HG02943 (cell line): ENCODE measurements around the gene ATP1B3.
"Not testable (repeated sequence)": the region's sequence is repeated elsewhere in the genome, so short reads cannot be mapped to it uniquely, and the experiment has no call there.

ENCODE experiments used
- ATAC-seq: cut with Tn5 transposase; IDR thresholded peaks from one replicate; pipeline ENCODE4 v1.9.1; 2021; ENCODE audit warnings: mild to moderate bottlenecking, low read depth, moderate library complexity; ENCODE audit not compliant: unreplicated experiment

Gene ATP1B3

DNA sequence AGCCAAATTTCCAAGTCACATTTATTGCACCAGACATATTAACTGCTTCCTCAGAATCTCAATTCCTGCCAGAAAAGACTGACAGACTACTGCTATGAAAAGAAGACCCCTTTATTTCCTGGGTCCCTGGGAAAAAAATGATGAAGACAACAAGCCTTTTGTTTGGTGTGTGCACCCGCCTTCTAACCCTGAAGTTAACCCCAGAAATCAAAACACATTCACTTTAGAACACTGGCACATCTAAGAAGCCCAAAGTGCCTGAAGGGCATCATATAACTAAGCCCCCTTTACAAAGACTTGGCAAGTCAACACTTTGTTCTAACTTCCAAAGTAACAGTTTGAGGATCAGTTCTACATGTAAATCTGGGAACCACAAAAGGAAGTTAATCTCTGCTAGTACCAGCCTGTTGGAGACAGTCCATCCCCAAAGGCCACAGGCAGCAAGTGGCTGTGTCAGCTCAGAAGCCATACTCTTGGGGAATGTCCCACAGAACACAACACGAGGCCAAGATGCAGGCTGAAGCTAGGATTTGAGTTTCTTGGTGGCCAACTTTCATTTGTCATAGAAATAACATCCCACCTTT lies 16.3 kb upstream of the ATP1B3 start:
- no peak for ATAC-seq

DNA sequence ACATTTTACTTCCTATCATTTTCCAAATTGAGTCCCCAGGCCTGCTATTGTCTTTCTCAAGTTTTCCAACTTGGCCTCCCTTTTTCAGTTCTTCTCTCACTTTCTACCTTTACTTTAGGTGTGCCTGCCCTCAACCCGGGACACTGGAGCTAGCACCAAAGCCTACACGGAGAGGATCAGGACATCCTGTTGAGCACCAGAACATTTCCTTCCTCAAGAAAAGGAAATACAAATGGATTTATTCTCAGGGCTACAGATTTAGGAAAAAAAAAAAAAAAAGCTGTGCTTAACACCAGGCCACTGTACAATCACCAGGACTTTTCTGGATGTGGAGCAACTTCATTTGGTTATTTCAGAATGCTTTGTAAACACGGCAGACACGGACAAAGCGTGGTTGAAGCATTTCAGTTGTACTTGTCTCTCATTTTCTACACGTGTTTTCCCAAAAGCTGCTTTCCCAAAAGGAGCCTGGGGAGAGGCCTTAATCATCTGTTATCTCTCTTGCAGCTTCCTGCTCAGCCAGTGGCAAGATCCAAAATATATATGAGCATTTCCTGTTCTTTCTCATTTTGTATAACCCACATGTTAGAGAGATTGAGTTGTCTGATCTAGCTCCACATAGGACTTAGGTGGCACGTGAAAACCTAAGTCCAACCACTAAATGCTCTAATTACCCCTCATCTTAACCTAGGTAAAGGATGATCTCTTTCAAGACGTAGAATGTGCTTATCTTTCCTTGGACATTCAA lies 15.5 kb upstream of the ATP1B3 start:
- ATAC-seq: no peak

DNA sequence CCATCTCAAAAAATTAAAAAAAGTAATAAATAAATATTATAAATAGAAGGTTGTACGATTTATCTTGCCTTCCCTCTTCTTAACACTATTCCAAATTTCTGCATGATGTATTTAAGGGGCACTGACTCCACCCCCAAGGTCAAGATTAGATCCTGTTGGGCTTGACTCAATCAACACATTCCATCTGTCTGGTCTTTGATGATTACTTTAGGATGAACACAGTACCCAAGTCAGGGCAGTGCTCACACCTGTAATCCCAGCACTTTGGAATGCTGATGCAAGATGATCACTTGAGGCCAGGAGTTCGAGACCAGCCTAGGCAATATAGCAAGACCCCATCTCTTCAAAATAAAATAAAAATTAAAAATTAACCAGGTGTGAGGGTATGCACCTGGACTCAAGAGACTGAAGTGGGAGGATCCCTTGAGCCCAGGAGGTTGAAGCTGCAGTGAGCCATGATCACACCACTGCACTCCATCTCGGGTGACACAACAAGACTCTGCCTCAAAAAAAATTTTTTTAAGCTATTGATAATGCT lies 14.1 kb upstream of the ATP1B3 start:
- ATAC-seq: no peak

DNA sequence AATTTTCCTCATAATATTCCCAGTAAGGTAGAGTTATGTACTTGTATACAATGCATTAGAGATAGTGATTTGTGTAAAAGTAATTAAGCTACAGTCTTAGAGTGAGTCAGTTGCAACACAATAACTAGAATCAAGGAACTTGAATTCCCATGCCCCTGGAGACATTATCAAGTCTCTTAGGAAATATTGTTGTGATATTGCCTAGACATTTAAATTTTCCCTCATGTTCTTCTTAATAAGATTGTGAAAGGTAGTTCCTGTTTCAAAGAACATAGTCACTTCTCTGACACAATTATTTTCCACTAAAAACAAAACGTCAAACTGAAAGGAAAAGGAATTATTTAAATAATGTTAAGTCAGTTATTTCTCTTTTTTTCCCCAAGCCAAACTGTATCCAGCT lies 13.0 kb upstream of the ATP1B3 start:
- no peak for ATAC-seq

DNA sequence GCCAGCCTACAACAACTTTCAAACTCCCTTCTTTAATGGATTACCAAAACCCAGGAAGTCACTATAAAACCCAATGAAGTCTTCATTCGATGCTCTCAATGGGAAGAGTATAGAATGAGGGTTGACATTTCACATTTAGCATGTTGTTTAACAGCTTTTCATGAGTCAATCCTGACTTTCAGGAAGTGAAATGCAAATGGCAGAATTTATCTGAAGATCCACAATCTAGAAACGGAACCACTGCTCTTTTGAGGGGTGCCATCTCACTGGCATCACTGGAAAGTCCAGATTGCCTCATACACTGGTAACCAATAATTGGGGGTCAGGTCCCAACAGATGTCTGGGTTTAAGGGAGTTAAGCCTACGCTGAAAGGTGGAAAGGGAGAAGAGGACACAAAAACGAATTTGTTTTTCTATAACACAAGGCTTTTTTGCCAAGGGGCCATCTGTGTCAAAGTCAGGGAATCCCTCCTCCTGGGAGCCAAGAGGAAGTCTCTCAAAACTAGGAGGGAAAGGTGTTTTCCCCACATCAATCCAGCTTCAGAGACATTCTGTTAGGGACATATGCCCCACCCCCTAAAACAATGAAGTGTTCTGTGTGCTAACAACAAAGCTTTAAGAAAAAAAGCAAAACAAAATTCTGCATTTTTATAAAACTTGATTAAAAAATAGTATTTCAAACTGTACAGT lies 12.0 kb upstream of the ATP1B3 start:
- no peak for ATAC-seq

DNA sequence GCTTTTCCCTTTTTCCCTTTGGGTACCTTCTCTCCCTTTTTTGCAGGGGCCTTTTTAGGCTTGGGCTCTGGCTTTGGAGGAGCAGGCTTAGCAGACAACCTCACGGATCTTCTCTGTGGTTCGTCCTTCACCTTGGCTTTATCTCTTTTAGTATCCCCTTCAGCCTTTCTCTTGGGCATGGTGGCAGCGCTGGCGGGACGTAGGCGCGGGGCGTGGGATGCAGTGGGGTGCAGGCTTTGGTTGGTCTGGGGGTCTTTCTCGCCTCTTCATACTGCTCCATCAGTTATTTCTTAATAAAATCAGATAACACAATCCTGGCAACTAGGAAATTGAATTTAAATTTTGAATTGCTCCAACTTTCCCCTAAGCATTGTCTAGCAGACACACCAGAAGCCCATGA lies 11.3 kb upstream of the ATP1B3 start:
- ATAC-seq: no peak

DNA sequence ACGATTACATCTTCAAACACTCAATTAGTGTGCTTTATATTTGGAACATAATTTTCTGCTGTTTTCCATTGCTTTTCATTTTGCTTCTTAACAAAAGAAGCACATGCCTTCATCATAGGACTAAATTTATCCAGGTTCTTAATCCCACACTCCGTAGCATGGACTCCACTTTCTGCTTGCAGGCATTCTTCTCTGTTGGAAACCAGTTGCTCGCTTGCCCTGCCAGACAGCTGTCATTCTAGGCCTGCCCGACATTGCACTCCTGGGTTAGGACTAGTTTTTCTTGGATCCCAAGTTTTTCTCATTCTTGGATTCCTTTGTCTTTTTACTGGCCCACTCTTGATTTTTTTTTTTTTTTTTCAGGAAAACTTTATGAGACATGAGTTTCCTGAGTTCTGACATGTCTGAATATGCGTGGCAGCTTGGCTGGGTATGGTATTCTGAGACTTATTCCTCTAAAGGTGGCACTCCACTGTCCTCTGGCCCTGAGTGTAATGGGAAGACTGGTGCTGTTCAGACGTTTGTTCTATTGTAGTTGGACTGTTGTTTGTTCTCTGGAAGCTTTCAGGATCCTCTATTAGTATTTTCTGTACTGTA lies 6.3 kb upstream of the ATP1B3 start:
- ATAC-seq: no peak

DNA sequence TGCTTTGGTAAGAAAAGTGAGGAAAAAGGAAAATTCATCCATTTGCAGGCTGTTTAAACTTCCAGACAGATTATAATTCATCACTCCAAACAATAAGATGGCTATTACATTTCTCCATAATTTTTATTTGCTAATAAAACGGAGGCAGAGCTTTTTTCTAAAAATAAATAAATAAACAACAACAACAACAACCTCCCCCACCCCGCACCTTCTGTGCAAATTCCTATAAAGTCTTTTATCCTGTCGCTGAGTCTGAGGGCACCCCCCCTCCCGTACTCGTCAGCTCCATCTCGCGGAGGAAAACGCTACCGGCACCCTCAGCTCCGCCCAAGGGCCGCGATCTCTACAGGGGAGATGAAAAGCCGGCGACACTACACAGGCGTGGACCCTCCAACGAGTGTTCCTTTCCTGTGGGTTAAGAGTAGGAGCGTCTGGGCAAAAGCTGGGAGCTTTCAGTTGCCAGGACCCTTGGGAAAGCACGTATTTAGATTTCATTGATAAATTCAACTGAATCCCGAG lies 1.0 kb upstream of the ATP1B3 start:
- peak; percentile 48 for ATAC-seq

DNA sequence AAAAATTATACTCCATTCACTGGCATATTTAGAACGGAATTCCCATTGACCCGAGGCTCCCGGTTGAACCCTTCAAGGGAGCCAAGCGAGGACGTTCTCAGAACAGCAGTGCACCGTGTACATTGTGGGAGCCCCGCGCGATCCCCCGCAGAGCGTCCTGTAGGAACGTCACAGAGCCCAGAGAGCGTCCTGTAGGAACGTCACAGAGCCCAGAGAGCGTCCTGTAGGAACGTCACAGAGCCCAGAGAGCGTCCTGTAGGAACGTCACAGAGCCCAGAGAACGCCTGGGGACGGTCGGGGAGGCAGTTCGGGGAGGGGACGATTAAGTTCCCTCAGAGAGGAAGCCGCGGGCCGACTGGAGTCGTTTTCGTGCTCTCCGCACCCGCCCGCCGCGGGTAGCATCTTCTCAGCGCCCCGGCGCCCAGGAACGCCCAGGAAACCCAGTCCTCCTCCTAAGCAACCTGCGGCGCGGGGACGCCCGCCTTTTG lies 506 bp upstream of the ATP1B3 start:
- ATAC-seq: peak; percentile 60

DNA sequence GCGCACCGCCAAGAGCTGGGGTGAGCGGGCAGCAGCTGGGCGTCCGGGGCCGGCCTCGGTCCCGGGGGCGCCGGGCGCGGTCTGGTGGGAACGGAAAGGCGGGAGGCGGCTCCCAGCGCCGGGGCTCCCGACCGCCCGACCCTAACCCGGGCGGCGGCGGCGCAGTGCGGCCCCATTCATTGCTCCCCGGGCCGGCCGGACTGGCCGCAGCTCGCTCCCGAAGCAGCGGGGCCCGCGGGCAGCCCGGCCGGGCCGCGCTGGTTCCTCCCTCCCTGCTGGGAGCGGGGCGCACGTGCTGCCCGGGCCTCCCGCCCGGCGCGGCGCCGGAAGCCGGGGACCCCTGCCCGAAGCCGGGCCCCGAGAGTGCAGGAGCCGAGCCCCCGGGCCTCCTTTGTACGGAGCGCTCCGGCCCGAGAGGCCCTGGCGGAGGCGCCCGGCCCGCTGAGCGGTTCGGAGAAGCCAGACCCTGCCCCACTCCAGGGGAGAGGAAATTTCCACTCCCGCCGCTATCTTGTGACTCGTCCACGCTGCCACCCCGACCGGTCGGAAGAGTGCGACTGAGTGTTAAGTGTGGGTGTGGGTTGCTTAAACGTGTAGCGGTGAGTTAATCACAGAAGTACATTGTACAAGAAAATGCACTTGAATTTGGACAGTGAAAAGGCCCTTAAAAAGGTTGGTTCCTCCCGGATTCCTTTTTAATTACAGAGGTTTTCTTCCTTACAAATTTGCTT lies 613 bp downstream of the ATP1B3 start:
- ATAC-seq: peak; percentile 21

DNA sequence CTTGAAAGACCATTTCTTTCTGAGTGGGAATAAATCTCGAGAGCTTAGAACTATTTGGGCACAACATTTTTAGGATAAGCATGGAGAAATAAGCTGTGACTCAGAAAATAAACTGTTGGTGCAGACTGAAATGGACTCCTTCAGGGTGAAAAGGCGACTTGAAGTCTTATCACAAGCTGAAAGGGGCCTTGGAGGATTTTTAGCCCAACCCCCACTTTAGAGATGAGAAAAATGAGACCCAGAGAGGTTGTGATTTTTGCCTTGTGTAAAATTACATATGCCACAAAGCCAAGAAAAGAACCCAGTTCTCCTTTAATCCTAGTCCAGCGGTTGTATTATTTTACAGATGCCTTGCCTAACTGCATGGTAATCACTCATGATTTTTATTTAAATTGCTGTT lies 1.5 kb downstream of the ATP1B3 start:
- ATAC-seq: no peak

DNA sequence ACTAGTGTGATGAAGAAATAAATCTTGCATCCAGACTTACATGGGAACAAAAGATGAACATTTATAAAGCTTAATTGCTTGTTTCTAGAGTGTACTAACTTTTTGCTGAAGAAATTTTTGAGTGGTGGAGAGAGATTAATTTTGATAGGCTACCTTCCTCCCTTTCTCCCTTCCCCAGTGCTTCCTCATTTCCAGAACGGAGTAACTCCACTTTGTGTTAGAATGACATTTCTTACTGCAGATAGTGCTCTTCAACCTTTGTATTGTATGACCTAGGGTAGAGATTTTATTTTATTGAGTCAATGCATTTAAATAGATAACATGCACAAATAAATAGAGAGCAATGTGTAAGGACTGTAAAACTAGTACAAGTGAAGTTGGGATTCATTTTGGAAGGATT lies 1.9 kb downstream of the ATP1B3 start:
- no peak for ATAC-seq

DNA sequence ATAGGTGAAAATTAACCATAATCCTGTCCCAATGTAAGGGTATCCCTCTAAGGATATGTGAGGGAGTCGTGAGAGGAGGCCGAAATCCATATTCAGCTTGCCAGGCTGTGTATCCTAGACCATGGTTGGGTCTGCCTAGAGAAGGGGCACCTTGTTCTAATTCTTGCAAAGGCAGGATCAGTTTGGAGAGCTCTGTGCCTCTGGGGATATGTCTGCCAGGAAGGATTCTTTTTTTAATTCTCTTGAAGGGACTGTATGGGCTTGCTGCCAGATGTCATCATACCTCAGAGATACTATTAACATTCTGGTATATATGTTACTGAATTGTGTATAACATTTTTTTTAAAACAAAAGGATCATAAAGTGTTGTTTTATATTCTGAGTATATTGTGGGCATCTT lies 2.4 kb downstream of the ATP1B3 start:
- no peak for ATAC-seq

DNA sequence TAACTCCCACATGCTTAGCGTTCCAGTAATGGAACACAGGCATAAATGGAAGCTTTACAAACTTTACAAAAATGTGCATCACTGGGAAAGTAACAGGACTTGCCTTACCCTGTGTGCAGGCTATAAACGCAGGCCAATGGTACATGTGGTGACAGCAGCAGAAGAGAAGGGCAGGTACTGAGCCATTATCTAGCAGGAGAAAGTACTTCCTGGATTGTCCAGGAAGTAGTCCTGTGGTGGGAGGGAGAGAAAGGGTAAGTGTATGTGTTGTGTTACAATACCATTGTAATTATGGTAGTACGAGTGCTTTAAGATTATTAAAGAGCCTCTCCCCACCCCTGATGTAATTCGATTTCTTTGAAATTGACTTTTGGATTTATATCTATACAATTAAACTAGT lies 5.3 kb downstream of the ATP1B3 start:
- no peak for ATAC-seq

DNA sequence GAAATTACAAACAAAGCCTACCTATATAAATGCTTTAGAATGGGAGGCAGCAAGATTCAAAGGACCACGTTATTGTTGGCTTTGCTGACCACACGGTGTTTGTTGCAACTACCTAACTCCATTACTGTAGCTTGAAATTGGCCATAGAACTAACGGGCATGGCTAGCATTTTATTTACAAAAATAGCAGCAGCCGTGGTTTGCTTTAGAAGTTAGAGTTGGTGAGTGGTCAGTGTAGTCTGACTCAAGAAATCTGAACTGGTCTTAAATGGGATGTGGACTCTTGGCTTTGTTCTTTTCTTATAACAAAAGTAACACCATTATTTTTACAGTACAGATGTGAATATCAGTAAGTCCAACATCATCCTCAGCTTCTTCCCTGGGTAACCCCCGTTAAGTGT lies 10.6 kb downstream of the ATP1B3 start:
- no peak for ATAC-seq

DNA sequence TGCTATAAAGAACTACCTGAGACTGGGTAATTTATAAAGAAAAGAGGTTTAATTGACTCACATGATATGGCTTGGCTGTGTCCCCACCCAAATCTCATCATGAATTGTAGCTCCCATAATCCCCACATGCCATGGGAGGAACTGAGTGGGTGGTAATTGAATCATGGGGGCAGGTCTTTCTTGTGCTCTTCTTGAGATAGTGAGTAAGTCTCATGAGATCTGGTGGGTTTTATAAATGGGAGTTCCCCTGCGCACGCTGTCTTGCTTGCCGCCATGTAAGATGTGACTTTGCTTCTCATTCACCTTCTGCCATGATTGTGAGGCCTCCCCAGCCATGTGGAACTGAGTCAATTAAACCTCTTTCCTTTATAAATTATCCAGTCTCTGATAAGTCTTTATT lies 12.1 kb downstream of the ATP1B3 start:
- ATAC-seq: not testable (repeated sequence)

DNA sequence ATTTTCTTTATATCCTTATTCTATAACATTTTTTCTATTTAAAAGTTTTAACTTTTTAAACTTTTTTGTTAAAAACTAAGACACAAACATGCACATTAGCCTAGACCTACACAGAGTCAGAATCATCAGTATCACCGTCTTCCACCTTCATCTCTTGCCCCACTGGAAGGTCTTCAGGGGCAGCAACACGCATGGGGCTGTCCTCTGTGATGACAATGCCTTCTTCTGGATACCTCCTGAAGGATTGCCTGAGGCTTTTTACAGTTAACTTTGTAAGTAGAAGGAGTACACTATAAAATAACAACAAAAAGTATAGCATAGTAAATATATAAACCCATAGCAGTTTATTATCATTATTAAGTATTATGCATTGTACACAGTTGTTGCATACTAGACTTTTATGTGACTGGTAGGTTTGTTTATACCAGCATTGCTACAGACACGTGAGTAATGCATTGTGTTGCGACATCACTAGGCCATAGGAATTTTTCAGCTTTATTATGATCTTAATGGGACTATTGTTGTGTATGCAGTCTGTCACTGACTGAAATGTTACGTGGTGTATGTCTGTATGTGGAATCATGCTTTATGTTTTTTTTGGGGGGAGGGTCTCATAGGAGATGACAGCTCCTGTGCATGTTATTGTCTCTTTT lies 18.2 kb downstream of the ATP1B3 start:
- ATAC-seq: no peak

DNA sequence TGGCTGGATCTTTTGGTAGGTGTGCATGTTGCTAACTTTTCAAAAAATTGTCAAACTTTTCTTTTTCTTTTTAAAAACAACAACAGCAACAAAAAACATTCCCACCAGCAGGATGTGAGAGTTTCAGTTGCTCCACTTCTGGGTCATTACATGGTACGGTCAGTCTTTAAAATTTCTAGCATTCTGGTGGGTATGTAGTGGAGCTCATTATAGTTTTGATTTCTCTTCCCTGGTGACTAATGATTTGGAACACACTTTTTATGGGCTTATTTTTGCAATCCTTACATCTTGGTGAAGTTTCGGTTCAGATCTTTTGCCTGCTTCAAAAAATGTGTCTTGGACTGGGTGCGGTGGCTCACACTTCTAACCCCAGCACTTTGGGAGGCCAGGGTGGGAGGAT lies 19.3 kb downstream of the ATP1B3 start:
- no peak for ATAC-seq

DNA sequence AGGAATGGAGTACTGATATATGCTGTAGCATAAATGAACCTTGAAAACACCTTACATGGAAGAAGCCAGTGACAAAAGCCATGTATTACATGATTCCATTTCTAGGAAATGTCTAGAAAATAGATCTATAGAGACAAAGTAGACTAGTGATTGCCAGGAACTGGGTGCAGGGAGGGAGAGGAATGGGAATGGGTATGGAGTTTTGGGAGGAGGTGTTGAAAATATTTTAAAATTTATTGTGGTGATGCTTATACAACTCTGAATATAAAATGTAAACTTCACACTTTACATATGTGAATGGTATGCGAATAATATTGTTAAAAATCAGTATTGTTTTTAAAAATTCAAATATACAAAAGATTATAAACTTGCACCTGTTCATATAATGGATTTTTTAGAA lies 22.5 kb downstream of the ATP1B3 start:
- no peak for ATAC-seq

DNA sequence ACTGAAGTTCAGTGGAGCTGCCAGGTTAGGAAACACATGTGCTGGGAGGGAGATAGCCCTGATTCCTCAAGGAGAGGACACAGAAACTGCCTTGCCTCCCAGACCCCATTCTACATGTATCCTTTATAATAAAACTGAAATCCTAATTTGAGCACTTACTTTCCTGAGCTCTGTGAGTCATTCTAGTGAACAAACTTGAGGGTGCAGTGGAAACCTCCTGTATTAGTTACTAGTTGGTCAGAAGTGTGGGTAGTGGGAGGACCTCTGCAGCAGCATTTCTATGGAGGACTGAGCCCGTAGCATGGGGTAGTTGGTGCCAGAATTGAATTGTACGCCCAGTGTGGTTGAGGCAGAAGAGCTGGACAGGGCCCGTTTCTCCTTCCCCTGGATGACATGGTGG lies 23.9 kb downstream of the ATP1B3 start:
- no peak for ATAC-seq
